Keratinocyte (primary cell): ENCODE results near the gene PRDX5. TPM values are rescaled to one million over a fixed set of nuclear protein-coding genes. Genes with fewer than 3 reads are reported as not detected.

ENCODE experiments used
- DNase-seq: peaks from one replicate; pipeline ENCODE4 v3.0.0-alpha.2; 2011; ENCODE audit warnings: low read depth, missing footprints, low spot score
- FAIRE-seq: peaks from 2 replicates; lab custom pipeline; 2011; peaks lifted over from hg19 to GRCh38; lab: Jason Lieb, UNC
- H2AFZ ChIP-seq: 2 replicates; pipeline ENCODE4 v1.6.0; 2012; ENCODE audit warnings: low read length, control low read depth, inconsistent platforms; ENCODE audit not compliant: control insufficient read depth
- H3K27ac ChIP-seq: 2 replicates; pipeline ENCODE4 v1.5.1; 2011; ENCODE audit warnings: low read length; ENCODE audit not compliant: control insufficient read depth, insufficient read depth
- H3K27me3 ChIP-seq: 3 replicates; pipeline ENCODE4 v1.6.0; 2011; ENCODE audit warnings: low read length; ENCODE audit not compliant: control insufficient read depth, insufficient read depth; ENCODE audit errors: extremely low read depth
- H3K36me3 ChIP-seq, 2 experiments: 2 replicates in 1 of 2; 3 replicates in 1 of 2; pipeline ENCODE4 v1.5.1; 2011; ENCODE audit warnings: low read length in 2 of 2, mild to moderate bottlenecking in 1 of 2; ENCODE audit not compliant: control insufficient read depth in 2 of 2, insufficient read depth in 2 of 2; ENCODE audit errors: extremely low read depth in 1 of 2
- H3K4me1 ChIP-seq: 3 replicates; pipeline ENCODE4 v1.5.1; 2011; ENCODE audit warnings: low read length; ENCODE audit not compliant: control insufficient read depth, insufficient read depth; ENCODE audit errors: extremely low read depth
- H3K4me2 ChIP-seq: 3 replicates; pipeline ENCODE4 v1.6.0; 2011; ENCODE audit warnings: low read depth, low read length; ENCODE audit not compliant: control insufficient read depth, insufficient read depth; ENCODE audit errors: extremely low read depth
- H3K4me3 ChIP-seq, 3 experiments: fragments of 200-600 bp in 1 of 3; sonication (generic) in 1 of 3; 2 replicates in 2 of 3; 3 replicates in 1 of 3; pipeline ENCODE4 v1.5.1; 2011 to 2016; ENCODE audit warnings: low read length in 3 of 3, mild to moderate bottlenecking in 3 of 3, control low read depth in 2 of 3, inconsistent platforms in 1 of 3, low read depth in 1 of 3, mixed read lengths in 1 of 3, mixed run types in 1 of 3, moderate library complexity in 1 of 3; ENCODE audit not compliant: control insufficient read depth in 2 of 3, insufficient read depth in 2 of 3; ENCODE audit errors: extremely low read depth in 1 of 3
- H3K79me2 ChIP-seq: 2 replicates; pipeline ENCODE4 v1.6.0; 2012; ENCODE audit warnings: low read length; ENCODE audit not compliant: control insufficient read depth, insufficient read depth
- H3K9ac ChIP-seq: 3 replicates; pipeline ENCODE4 v1.6.0; 2011; ENCODE audit warnings: low read length; ENCODE audit not compliant: control insufficient read depth, insufficient read depth; ENCODE audit errors: extremely low read depth
- H3K9me1 ChIP-seq: 3 replicates; pipeline ENCODE4 v1.6.0; 2011; ENCODE audit warnings: low read length; ENCODE audit not compliant: control insufficient read depth, insufficient read depth; ENCODE audit errors: extremely low read depth
- H3K9me3 ChIP-seq: 2 replicates; pipeline ENCODE4 v1.5.1; 2012; ENCODE audit warnings: low read depth, low read length; ENCODE audit not compliant: control insufficient read depth
- H4K20me1 ChIP-seq: 3 replicates; pipeline ENCODE4 v1.6.0; 2011; ENCODE audit warnings: low read length; ENCODE audit not compliant: control insufficient read depth, insufficient read depth; ENCODE audit errors: extremely low read depth
- CTCF ChIP-seq, 3 experiments: IDR thresholded peaks in 1 of 3; conservative IDR thresholded peaks in 1 of 3; optimal IDR thresholded peaks in 1 of 3; 2 replicates in 2 of 3; 3 replicates in 1 of 3; pipeline versions ENCODE3 to v1.5.1; 2011; ENCODE audit warnings: low read length in 3 of 3, mild to moderate bottlenecking in 3 of 3, moderate library complexity in 2 of 3, control low read depth in 1 of 3, inconsistent platforms in 1 of 3; ENCODE audit not compliant: insufficient read depth in 2 of 3; ENCODE audit errors: extremely low read depth in 1 of 3
- EZH2 ChIP-seq: IDR thresholded peaks from one replicate; pipeline ENCODE4 v1.6.1; 2012; ENCODE audit warnings: inconsistent platforms, mild to moderate bottlenecking, low read length, moderate library complexity
- dilution Hi-C: fragments of 300-500 bp; cut with MboI; formaldehyde crosslinking; loops from one replicate; pipeline ENCODE4 v1.7.0; 2020; ENCODE audit warnings: low sequenced_read_pairs; ENCODE audit not compliant: extremely low pct_ligation_motif_present
- polyA plus RNA-seq, 5 experiments: library from polyadenylated mRNA; depleted of rRNA in 3 of 5; stranded (reverse) in 3 of 5; stranded (forward) in 1 of 5; unstranded in 1 of 5; fragments of >200 nt; gene quantifications; 1 replicate in 1 of 5; 2 replicates in 3 of 5; 3 replicates in 1 of 5; pipeline versions ENCODE4 v1.2.1 to v1.2.3, GENCODE V29; 2011 to 2012; ENCODE audit warnings: missing spikeins in 2 of 5, low read depth in 1 of 5, low replicate concordance in 1 of 5

The PRDX5 gene
- polyA plus RNA-seq, 1 donor (not counting 4 experiments of a cell fraction or from before 2014, with no cell fraction given), result 590 TPM

DNA sequence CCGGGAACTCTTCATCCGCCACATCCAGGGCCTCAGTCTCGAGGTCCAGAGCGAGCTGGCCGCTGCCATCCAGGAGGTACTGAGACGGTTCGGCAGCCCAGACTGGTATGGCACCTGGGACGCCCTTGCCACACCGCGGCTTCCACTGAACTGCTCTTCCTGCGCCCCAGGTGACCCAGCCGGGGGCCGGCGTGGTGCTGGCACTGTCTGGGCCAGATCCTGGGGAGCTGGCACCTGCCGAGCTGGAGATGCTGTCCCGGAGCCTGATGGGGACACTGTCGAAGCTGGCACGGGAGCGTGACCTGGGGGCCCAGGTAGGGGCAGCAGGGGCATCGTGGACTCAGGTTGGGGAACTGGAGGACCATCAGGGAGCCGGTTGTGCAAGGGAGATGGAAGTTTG, 23.5 kb downstream of the PRDX5 start:
- no peak overlapping the region for H3K27ac ChIP-seq

GRCh38 chr11:64341851-64342791, 24.2 kb downstream of the PRDX5 start:
- DNase-seq (no peak), FAIRE-seq (no peak)
- Histone ChIP-seq H3K27ac (peak overlapping the region; percentile 77), H2AFZ (peak overlapping the region; percentile 71), H3K9me1 (no peaks in the 10 kb centered on the region), H3K4me2 (peak overlapping the region; percentile 79), H3K27me3 (no peaks in the 10 kb centered on the region), H3K9ac (peak overlapping the region; percentile 78), H4K20me1 (no peaks in the 10 kb centered on the region), H3K36me3 (no peaks in the 10 kb centered on the region), H3K79me2 (no peaks in the 10 kb centered on the region), H3K4me3 (peak overlapping the region; percentile 34 to 61 (median 53)), H3K4me1 (peaks cover 13% of the 10 kb centered on the region), H3K9me3 (no peaks in the 10 kb centered on the region)
- TF ChIP-seq CTCF (optimal IDR thresholded peaks at IDR 0.05 in 1 of 3, IDR thresholded peaks at IDR 0.05 in 1 of 3, conservative IDR thresholded peaks at IDR 0.05 in 1 of 3; ENCODE audit: extremely low read depth in 1 of 3, insufficient read depth in 2 of 3, low read length in 3 of 3) (peak in 2 of 3 experiments; percentile 57 to 58), EZH2 (no peak)
- dilution Hi-C loops, result no loop called here

More for the DNA sequence above, 23.5 kb downstream of the PRDX5 start:
- peaks cover 11% of the 10 kb centered on the region for H3K4me1 ChIP-seq
- H3K9me3 ChIP-seq, result no peaks in the 10 kb centered on the region
- no peak for FAIRE-seq
- dilution Hi-C loops, result no loop called here
- H3K27me3 ChIP-seq, result no peaks in the 10 kb centered on the region
- H4K20me1 ChIP-seq, result no peaks in the 10 kb centered on the region
- no peak overlapping the region for H3K4me2 ChIP-seq
- no peak for TF ChIP-seq CTCF (optimal IDR thresholded peaks at IDR 0.05 in 1 of 3, IDR thresholded peaks at IDR 0.05 in 1 of 3, conservative IDR thresholded peaks at IDR 0.05 in 1 of 3; ENCODE audit: extremely low read depth in 1 of 3, insufficient read depth in 2 of 3, low read length in 3 of 3)
- no peak for TF ChIP-seq EZH2
- H3K36me3 ChIP-seq, result no peaks in the 10 kb centered on the region
- H3K9me1 ChIP-seq, result no peaks in the 10 kb centered on the region
- H3K9ac ChIP-seq, result no peak overlapping the region
- no peak overlapping the region for H3K4me3 ChIP-seq
- H2AFZ ChIP-seq, result no peak overlapping the region
- H3K79me2 ChIP-seq, result no peaks in the 10 kb centered on the region
- no peak for DNase-seq
